ENCODE data around the gene TMEM14A. TPM values are rescaled to one million over a fixed set of nuclear protein-coding genes. Genes with fewer than 3 reads are reported as not detected.

The TMEM14A gene
- total RNA-seq, 4 donors from 2014 or later, result 12.5 to 35.8 (median 19.4) TPM; not detected in 1

GRCh38 chr6:52645976-52646375, 24.9 kb upstream of the TMEM14A start:
- Histone ChIP-seq H3K4me3 (no peak overlapping the region), H3K27ac (no peak overlapping the region), H3K4me1 (peaks cover 0 to 5% (median 0%) of the 10 kb centered on the region in 4 donors), H3K27me3 (peaks cover 5% of the 10 kb centered on the region), H3K9me3 (no peaks in the 10 kb centered on the region), H3K36me3 (no peaks in the 10 kb centered on the region)
- no peak for DNase-seq
- in situ Hi-C loops (cut with MboI; ENCODE audit: low pct_ligation_motif_present in 1 of 4, low pct_unique_long_range_greater_than_20kb in 1 of 4, low sequenced_read_pairs in 3 of 4) (no loop called here), intact Hi-C loops (cut with DNase I; ENCODE audit: low total_unique reads) (no loop called here)
- TF ChIP-seq CTCF (IDR thresholded peaks at IDR 0.05) (no peak), EP300 (IDR thresholded peaks at IDR 0.05; ENCODE audit: low read depth) (no peak), POLR2A (IDR thresholded peaks at IDR 0.05) (no peak), POLR2AphosphoS5 (IDR thresholded peaks at IDR 0.05) (no peak)
- WGBS, 2 donors (ENCODE audit: low coverage in 1 of 2), result 77 to 100% methylated on average over 1 to 4 of the region's 4 CpGs

GRCh38 chr6:52647199-52647598, 23.7 kb upstream of the TMEM14A start:
- H3K4me1 ChIP-seq, result peaks cover 0 to 5% (median 0%) of the 10 kb centered on the region in 4 donors
- no peak for TF ChIP-seq EP300 (IDR thresholded peaks at IDR 0.05; ENCODE audit: low read depth)
- no peak for TF ChIP-seq CTCF (IDR thresholded peaks at IDR 0.05)
- TF ChIP-seq POLR2AphosphoS5 (IDR thresholded peaks at IDR 0.05), result no peak
- no peak for TF ChIP-seq POLR2A (IDR thresholded peaks at IDR 0.05)
- H3K36me3 ChIP-seq, result no peaks in the 10 kb centered on the region
- H3K9me3 ChIP-seq, result no peaks in the 10 kb centered on the region
- DNase-seq, result no peak
- in situ Hi-C loops (cut with MboI; ENCODE audit: low pct_ligation_motif_present in 1 of 4, low pct_unique_long_range_greater_than_20kb in 1 of 4, low sequenced_read_pairs in 3 of 4) (no loop called here), intact Hi-C loops (cut with DNase I; ENCODE audit: low total_unique reads) (no loop called here)
- 91 to 100% methylated on average over 2 to 3 of the region's 3 CpGs for WGBS, 2 donors (ENCODE audit: low coverage in 1 of 2)
- H3K27ac ChIP-seq, result no peak overlapping the region
- peaks cover 5% of the 10 kb centered on the region for H3K27me3 ChIP-seq
- H3K4me3 ChIP-seq, result no peak overlapping the region

GRCh38 chr6:52649536-52650160, 21.3 kb upstream of the TMEM14A start:
- in situ Hi-C loops (cut with MboI; ENCODE audit: low pct_ligation_motif_present in 1 of 4, low pct_unique_long_range_greater_than_20kb in 1 of 4, low sequenced_read_pairs in 3 of 4) (loop anchor here in 3 of 4 donors (25.0 kb wide), 2 partner anchors 362 to 387 kb away; partner anchors contain the start of gene MCM3 (in 2 of the 3)), intact Hi-C loops (cut with DNase I; ENCODE audit: low total_unique reads) (loop anchor here (10.0 kb wide), 1 partner anchor 365 kb away; the partner anchor contains the start of gene MCM3)
- H3K27me3 ChIP-seq, result peaks cover 3% of the 10 kb centered on the region
- H3K4me1 ChIP-seq, result peaks cover 0 to 5% (median 0%) of the 10 kb centered on the region in 4 donors
- WGBS, 2 donors (ENCODE audit: low coverage in 1 of 2), result 60% methylated on average over 1 to 2 of the region's 2 CpGs
- H3K9me3 ChIP-seq, result no peaks in the 10 kb centered on the region
- DNase-seq, result no peak
- H3K27ac ChIP-seq, result no peak overlapping the region
- no peak overlapping the region for H3K4me3 ChIP-seq
- no peaks in the 10 kb centered on the region for H3K36me3 ChIP-seq
- TF ChIP-seq CTCF (IDR thresholded peaks at IDR 0.05) (no peak), POLR2AphosphoS5 (IDR thresholded peaks at IDR 0.05) (no peak), EP300 (IDR thresholded peaks at IDR 0.05; ENCODE audit: low read depth) (no peak), POLR2A (IDR thresholded peaks at IDR 0.05) (no peak)

GRCh38 chr6:52650941-52651340, 20.0 kb upstream of the TMEM14A start:
- 82 to 86% methylated on average over 2 to 3 of the region's 3 CpGs for WGBS, 2 donors (ENCODE audit: low coverage in 1 of 2)
- Histone ChIP-seq H3K4me3 (no peak overlapping the region), H3K9me3 (no peaks in the 10 kb centered on the region), H3K27ac (no peak overlapping the region), H3K27me3 (peaks cover 3% of the 10 kb centered on the region), H3K36me3 (no peaks in the 10 kb centered on the region), H3K4me1 (peaks cover 0 to 5% (median 0%) of the 10 kb centered on the region in 4 donors)
- DNase-seq, result no peak
- intact Hi-C loops (cut with DNase I; ENCODE audit: low total_unique reads) (loop anchor here (10.0 kb wide), 1 partner anchor 366 kb away; the partner anchor contains the start of gene MCM3), in situ Hi-C loops (cut with MboI; ENCODE audit: low pct_ligation_motif_present in 1 of 4, low pct_unique_long_range_greater_than_20kb in 1 of 4, low sequenced_read_pairs in 3 of 4) (loop anchor here in 3 of 4 donors (25.0 kb wide), 2 partner anchors 364 to 389 kb away; partner anchors contain the start of gene MCM3 (in 2 of the 3))
- TF ChIP-seq EP300 (IDR thresholded peaks at IDR 0.05; ENCODE audit: low read depth) (no peak), POLR2AphosphoS5 (IDR thresholded peaks at IDR 0.05) (no peak), CTCF (IDR thresholded peaks at IDR 0.05) (no peak), POLR2A (IDR thresholded peaks at IDR 0.05) (no peak)
